Neural cell (in vitro differentiated cells): ENCODE data around the gene SMTNL2. TPM values are rescaled to one million over a fixed set of nuclear protein-coding genes. Genes with fewer than 3 reads are reported as not detected.

ENCODE experiments used
- H2AFZ ChIP-seq: fragments of 200-600, 300-800 bp; sonication (generic), shearing (Covaris generic); 2 replicates; pipeline ENCODE4 v1.6.0; 2014; ENCODE audit warnings: low read depth, mild to moderate bottlenecking, antibody characterized with exemption, low read length, moderate library complexity
- H3F3A ChIP-seq: fragments of 200-600 bp; shearing (Covaris generic); 2 replicates; pipeline ENCODE4 v1.6.1; 2016; ENCODE audit warnings: mild to moderate bottlenecking, moderate library complexity, mixed read lengths, antibody characterized with exemption, low read length; ENCODE audit not compliant: insufficient read depth, poor library complexity, severe bottlenecking
- H3K27ac ChIP-seq: fragments of 200-600, 300-800 bp; sonication (generic), shearing (Covaris generic); 2 replicates; pipeline ENCODE4 v1.5.1; 2014; ENCODE audit warnings: mild to moderate bottlenecking, low read length, moderate library complexity
- H3K27me3 ChIP-seq: fragments of 300-800, 200-600 bp; sonication (generic), shearing (Covaris generic); 2 replicates; pipeline ENCODE4 v1.6.0; 2014; ENCODE audit warnings: mild to moderate bottlenecking, low read depth, low read length, moderate library complexity; ENCODE audit not compliant: insufficient read depth
- H3K36me3 ChIP-seq: fragments of 300-800, 200-600 bp; sonication (generic), shearing (Covaris generic); 2 replicates; pipeline ENCODE4 v1.5.1; 2014; ENCODE audit warnings: mild to moderate bottlenecking, antibody characterized with exemption, low read length, moderate library complexity; ENCODE audit not compliant: insufficient read depth
- H3K4me2 ChIP-seq: fragments of 300-800, 200-600 bp; sonication (generic), shearing (Covaris generic); 2 replicates; pipeline ENCODE4 v1.6.0; 2014; ENCODE audit warnings: mild to moderate bottlenecking, low read length
- H3K4me3 ChIP-seq: fragments of 300-800, 200-600 bp; sonication (generic), shearing (Covaris generic); 2 replicates; pipeline ENCODE4 v1.5.1; 2014; ENCODE audit warnings: mild to moderate bottlenecking, low read length, moderate library complexity
- H3K79me2 ChIP-seq: fragments of 200-600 bp; shearing (Covaris generic); replicated peaks from 2 replicates; pipeline ENCODE4 v1.6.0; 2014; ENCODE audit warnings: mild to moderate bottlenecking, low read length, moderate library complexity; ENCODE audit not compliant: insufficient read depth
- H3K9ac ChIP-seq: fragments of 300-800, 200-600 bp; sonication (generic), shearing (Covaris generic); 2 replicates; pipeline ENCODE4 v1.6.1; 2016; ENCODE audit warnings: mild to moderate bottlenecking, low read length, mixed read lengths
- H3K9me2 ChIP-seq: fragments of 200-600 bp; shearing (Covaris generic); 2 replicates; pipeline ENCODE4 v1.6.1; 2016; ENCODE audit warnings: mild to moderate bottlenecking, low read length, mixed read lengths; ENCODE audit not compliant: insufficient read depth
- H3K9me3 ChIP-seq: fragments of 200-600, 300-800 bp; sonication (generic), shearing (Covaris generic); 2 replicates; pipeline ENCODE4 v1.6.1; 2016; ENCODE audit warnings: mild to moderate bottlenecking, mixed run types, low read length, moderate library complexity, mixed read lengths
- H4K20me1 ChIP-seq: fragments of 200-600 bp; shearing (Covaris generic); 2 replicates; pipeline ENCODE4 v1.6.1; 2016; ENCODE audit warnings: mild to moderate bottlenecking, mixed run types; ENCODE audit not compliant: insufficient read depth
- CTCF ChIP-seq: fragments of 450-650 bp; IDR thresholded peaks from 2 replicates; pipeline ENCODE4 v1.5.1; 2014; ENCODE audit warnings: antibody characterized with exemption, mild to moderate bottlenecking, moderate library complexity; ENCODE audit not compliant: poor library complexity, severe bottlenecking
- EP300 ChIP-seq: fragments of 450-650 bp; conservative IDR thresholded peaks from 2 replicates; pipeline ENCODE4 v1.6.1; 2014; ENCODE audit warnings: antibody characterized with exemption, mild to moderate bottlenecking, moderate library complexity; ENCODE audit not compliant: poor library complexity, severe bottlenecking
- EZH2 ChIP-seq: fragments of 200-600, 300-800 bp; shearing (Covaris generic), sonication (generic); IDR thresholded peaks from 2 replicates; pipeline ENCODE4 v1.6.1; 2014; ENCODE audit warnings: antibody characterized with exemption, low read length, borderline replicate concordance, mild to moderate bottlenecking; ENCODE audit not compliant: insufficient read depth, poor library complexity, severe bottlenecking
- MXI1 ChIP-seq: fragments of 450-650 bp; conservative IDR thresholded peaks from 2 replicates; pipeline ENCODE4 v1.6.1; 2014; ENCODE audit warnings: antibody characterized with exemption, mild to moderate bottlenecking; ENCODE audit not compliant: poor library complexity, severe bottlenecking
- POLR2AphosphoS5 ChIP-seq: IDR thresholded peaks from 2 replicates; pipeline ENCODE4 v1.6.1; 2012
- RAD21 ChIP-seq: fragments of 450-650 bp; conservative IDR thresholded peaks from 2 replicates; pipeline ENCODE4 v1.6.1; 2014; ENCODE audit warnings: antibody characterized with exemption, mild to moderate bottlenecking, moderate library complexity
- REST ChIP-seq: IDR thresholded peaks from 2 replicates; pipeline ENCODE4 v1.6.1; 2012; ENCODE audit warnings: borderline replicate concordance
- SMC3 ChIP-seq: fragments of 450-650 bp; conservative IDR thresholded peaks from 2 replicates; pipeline ENCODE4 v1.6.1; 2014; ENCODE audit warnings: antibody characterized with exemption, mild to moderate bottlenecking, moderate library complexity; ENCODE audit not compliant: poor library complexity
- TAF1 ChIP-seq: IDR thresholded peaks from 2 replicates; pipeline ENCODE4 v1.6.1; 2012; ENCODE audit warnings: low read depth
- polyA plus RNA-seq: library from polyadenylated mRNA; depleted of rRNA; stranded (reverse); fragments of >200 nt; gene quantifications from 2 replicates; pipeline ENCODE4 v1.2.3, GENCODE V29; 2014

Gene SMTNL2
- polyA plus RNA-seq, 1 donor from 2014 or later: 0.81 TPM

GRCh38 chr17:4585638-4585994 is 1.3 kb downstream of the SMTNL2 start:
- TF ChIP-seq RAD21 (no peak), TAF1 (no peak), EZH2 (no peak), SMC3 (no peak), CTCF (no peak), MXI1 (no peak), EP300 (no peak), POLR2AphosphoS5 (no peak), REST (no peak)
- no peak overlapping the region for H3K27ac ChIP-seq
- no peaks in the 10 kb centered on the region for H3F3A ChIP-seq
- H3K4me3 ChIP-seq: no peak overlapping the region
- H4K20me1 ChIP-seq: no peaks in the 10 kb centered on the region
- no peaks in the 10 kb centered on the region for H3K9me3 ChIP-seq
- no peak overlapping the region for H3K9ac ChIP-seq
- H3K79me2 ChIP-seq: no peaks in the 10 kb centered on the region
- no peak overlapping the region for H3K4me2 ChIP-seq
- H3K27me3 ChIP-seq: peaks cover 29% of the 10 kb centered on the region
- no peaks in the 10 kb centered on the region for H3K36me3 ChIP-seq
- no peak overlapping the region for H2AFZ ChIP-seq
- no peaks in the 10 kb centered on the region for H3K9me2 ChIP-seq

GRCh38 chr17:4586043-4586442 is 1.7 kb downstream of the SMTNL2 start:
- no peaks in the 10 kb centered on the region for H4K20me1 ChIP-seq
- H3K27ac ChIP-seq: no peak overlapping the region
- no peaks in the 10 kb centered on the region for H3K79me2 ChIP-seq
- H3K4me2 ChIP-seq: no peak overlapping the region
- no peaks in the 10 kb centered on the region for H3K36me3 ChIP-seq
- no peaks in the 10 kb centered on the region for H3F3A ChIP-seq
- no peak overlapping the region for H3K9ac ChIP-seq
- peaks cover 29% of the 10 kb centered on the region for H3K27me3 ChIP-seq
- TF ChIP-seq SMC3 (no peak), CTCF (no peak), RAD21 (no peak), EP300 (no peak), POLR2AphosphoS5 (no peak), MXI1 (no peak), EZH2 (no peak), REST (no peak), TAF1 (no peak)
- H3K9me3 ChIP-seq: no peaks in the 10 kb centered on the region
- H3K4me3 ChIP-seq: no peak overlapping the region
- H3K9me2 ChIP-seq: no peaks in the 10 kb centered on the region
- no peak overlapping the region for H2AFZ ChIP-seq
